PFSK-1 (cell line): Measurements from ENCODE around the gene RAP1GAP2.

Experiments used
- FOXP2 ChIP-seq: optimal IDR thresholded peaks from 2 replicates; pipeline ENCODE3; 2011; ENCODE audit warnings: borderline replicate concordance, control low read depth, inconsistent platforms; ENCODE audit not compliant: insufficient read depth; ENCODE audit errors: extremely low read length, extremely low read depth
- POLR2AphosphoS5 ChIP-seq: IDR thresholded peaks from 2 replicates; pipeline ENCODE4 v1.6.1; 2012; ENCODE audit warnings: low read depth, mild to moderate bottlenecking, control low read depth, low read length, moderate library complexity
- REST ChIP-seq, 2 experiments: IDR thresholded peaks; 2 replicates each; pipeline versions ENCODE4 v1.6.1 to v1.8.0; 2011 to 2012; ENCODE audit warnings: low read depth in 2 of 2, low read length in 2 of 2, control low read depth in 1 of 2, inconsistent platforms in 1 of 2, mild to moderate bottlenecking in 1 of 2, moderate library complexity in 1 of 2; ENCODE audit not compliant: insufficient read depth in 1 of 2
- SIN3A ChIP-seq: IDR thresholded peaks from 2 replicates; pipeline ENCODE4 v1.6.1; 2012; ENCODE audit warnings: mild to moderate bottlenecking, low read length, moderate library complexity, borderline replicate concordance; ENCODE audit not compliant: insufficient read depth
- TAF1 ChIP-seq: IDR thresholded peaks from 2 replicates; pipeline ENCODE4 v1.6.1; 2012; ENCODE audit warnings: low read length, control low read depth, borderline replicate concordance; ENCODE audit not compliant: insufficient read depth

RAP1GAP2 gene

GRCh38 chr17:3005696-3006095 is 209.5 kb downstream of the RAP1GAP2 start:
- TF ChIP-seq SIN3A (no peak), POLR2AphosphoS5 (no peak), REST (IDR thresholded peaks at IDR 0.05; ENCODE audit: insufficient read depth in 1 of 2, low read depth in 2 of 2, low read length in 2 of 2) (no peak), FOXP2 (no peak), TAF1 (no peak)

- TF ChIP-seq FOXP2 (no peak), REST (IDR thresholded peaks at IDR 0.05; ENCODE audit: insufficient read depth in 1 of 2, low read depth in 2 of 2, low read length in 2 of 2) (no peak), POLR2AphosphoS5 (no peak), SIN3A (no peak), TAF1 (no peak)
Observed at GRCh38 chr17:3006801-3007200, 210.6 kb downstream of the RAP1GAP2 start.

GRCh38 chr17:3007651-3008121 is 211.4 kb downstream of the RAP1GAP2 start:
- no peak for TF ChIP-seq FOXP2
- TF ChIP-seq TAF1: no peak
- TF ChIP-seq REST (IDR thresholded peaks at IDR 0.05; ENCODE audit: insufficient read depth in 1 of 2, low read depth in 2 of 2, low read length in 2 of 2): no peak
- TF ChIP-seq POLR2AphosphoS5: no peak
- no peak for TF ChIP-seq SIN3A

- no peak for TF ChIP-seq FOXP2
- no peak for TF ChIP-seq TAF1
- TF ChIP-seq SIN3A: no peak
- TF ChIP-seq POLR2AphosphoS5: no peak
- TF ChIP-seq REST (IDR thresholded peaks at IDR 0.05; ENCODE audit: insufficient read depth in 1 of 2, low read depth in 2 of 2, low read length in 2 of 2): no peak
Observed at GRCh38 chr17:3008336-3009288, 212.4 kb downstream of the RAP1GAP2 start.
